SKM-1 treated with dmso at 0.1 percent for 144 hours (cell line): ENCODE data around the gene BTBD8.
"Not testable (repeated sequence)": the region's sequence is repeated elsewhere in the genome, so short reads cannot be mapped to it uniquely, and the experiment has no call there.

ENCODE experiments used
- DNase-seq: peaks from one replicate; lab custom pipeline; 2025; ENCODE audit not compliant: unreplicated experiment; lab: John Stamatoyannopoulos, UW

BTBD8 gene

GRCh38 chr1:92080128-92080985 lies at the start of gene BTBD8:
TSS of gene BTBD8 (plus strand) at chr1:92080345. CDS start at chr1:92080572, 227 bp downstream.
- peak; percentile 44 for DNase-seq

GRCh38 chr1:92030656-92031107 lies 49.5 kb upstream of the BTBD8 start:
- peak; percentile 2 for DNase-seq

GRCh38 chr1:92031281-92032110 lies 48.6 kb upstream of the BTBD8 start:
- no peak for DNase-seq

GRCh38 chr1:92037400-92037799 lies 42.7 kb upstream of the BTBD8 start:
- no peak for DNase-seq

- no peak for DNase-seq
These were observed 41.3 kb upstream of the BTBD8 start for GRCh38 chr1:92038695-92039346.

GRCh38 chr1:92040971-92041370 lies 39.2 kb upstream of the BTBD8 start:
- no peak for DNase-seq

- no peak for DNase-seq
These were observed 36.5 kb upstream of the BTBD8 start for GRCh38 chr1:92043621-92044020.

GRCh38 chr1:92045766-92046495 lies 34.2 kb upstream of the BTBD8 start:
- DNase-seq, result no peak

GRCh38 chr1:92051948-92052347 lies 28.2 kb upstream of the BTBD8 start:
- DNase-seq, result no peak

- peak; percentile 2 for DNase-seq
These were observed 15.1 kb upstream of the BTBD8 start for GRCh38 chr1:92065042-92065441.

GRCh38 chr1:92066321-92066720 lies 13.8 kb upstream of the BTBD8 start:
- DNase-seq, result no peak

- DNase-seq, result no peak
These were observed 9.3 kb upstream of the BTBD8 start for GRCh38 chr1:92070892-92071291.

GRCh38 chr1:92074446-92074845 lies 5.7 kb upstream of the BTBD8 start:
- DNase-seq, result not testable (repeated sequence)

GRCh38 chr1:92075311-92075710 lies 4.8 kb upstream of the BTBD8 start, which contains the start of gene SETSIP:
TSS of gene SETSIP (minus strand) at chr1:92075411. CDS start at chr1:92075411, 0 bp downstream.
- DNase-seq, result no peak

- DNase-seq, result no peak
These were observed 3.8 kb upstream of the BTBD8 start for GRCh38 chr1:92076363-92076762.

GRCh38 chr1:92078077-92078476 lies 2.1 kb upstream of the BTBD8 start:
- not testable (repeated sequence) for DNase-seq

- DNase-seq, result no peak
These were observed 704 bp upstream of the BTBD8 start for GRCh38 chr1:92079441-92079840.

- DNase-seq, result no peak
These were observed 886 bp downstream of the BTBD8 start for GRCh38 chr1:92081031-92081430.

- DNase-seq, result no peak
These were observed 4.5 kb downstream of the BTBD8 start for GRCh38 chr1:92084651-92085050.

GRCh38 chr1:92085727-92086126 lies 5.6 kb downstream of the BTBD8 start:
- DNase-seq, result no peak

GRCh38 chr1:92087542-92087941 lies 7.4 kb downstream of the BTBD8 start:
- DNase-seq, result no peak
